Activated CD4-positive, alpha-beta T cell treated with anti-CD3 and anti-CD28 coated beads for 48 hours (primary cell): ENCODE results near the gene WDFY2.
A peak's percentile ranks its signal among the peaks of the same experiment; 100 is the strongest.

ENCODE experiments used
- DNase-seq: peaks from one replicate; pipeline ENCODE4 v3.0.0-alpha.2; 2020

Gene WDFY2

DNA sequence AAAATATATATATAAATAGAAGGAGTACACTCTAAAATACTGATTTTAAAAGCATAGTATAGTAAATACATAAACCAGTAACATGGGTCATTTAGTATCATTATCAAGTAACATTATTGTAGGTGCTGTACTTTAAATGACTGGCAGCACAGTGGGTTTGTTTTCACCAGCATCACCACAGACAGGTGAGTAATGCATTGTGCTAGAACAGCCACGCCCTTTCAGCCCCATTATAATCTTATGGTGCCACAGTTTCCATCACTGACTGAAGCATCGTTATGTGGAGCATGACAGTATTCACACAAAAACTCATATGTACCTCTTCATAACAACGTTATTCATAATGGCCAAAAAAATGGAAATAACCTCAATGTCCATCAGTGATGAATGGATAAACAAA is 131.4 kb downstream of the WDFY2 start:
- DNase-seq = peak; percentile 14

DNA sequence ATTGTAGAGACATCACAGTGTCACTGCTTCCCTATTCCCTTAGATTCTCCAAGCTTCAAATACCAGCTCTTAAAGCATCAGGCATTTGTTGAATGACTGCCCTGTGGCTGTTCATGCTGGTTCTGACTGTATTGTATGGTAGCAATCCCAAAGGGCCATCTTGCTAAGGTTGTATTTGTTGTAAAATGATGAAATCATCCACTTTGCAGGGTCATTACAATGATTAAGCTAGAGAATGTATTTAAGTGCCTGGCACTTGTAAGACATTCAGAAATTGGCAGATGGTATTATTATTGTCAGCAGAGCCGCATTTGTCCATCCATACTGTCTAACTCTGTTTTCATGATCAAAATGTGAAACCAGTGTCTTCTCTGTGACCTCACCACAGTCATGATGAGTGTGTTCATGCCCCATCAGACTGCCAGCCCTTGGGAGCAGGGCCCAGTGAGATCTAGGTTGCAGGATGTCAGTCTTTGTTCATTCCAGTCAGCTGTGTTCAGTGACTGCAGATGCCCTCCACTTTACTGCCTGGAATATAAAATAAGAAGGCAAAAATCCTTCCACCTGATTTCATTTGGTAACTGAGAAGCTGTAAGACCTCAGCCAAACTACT is 133.6 kb downstream of the WDFY2 start:
- no peak for DNase-seq

DNA sequence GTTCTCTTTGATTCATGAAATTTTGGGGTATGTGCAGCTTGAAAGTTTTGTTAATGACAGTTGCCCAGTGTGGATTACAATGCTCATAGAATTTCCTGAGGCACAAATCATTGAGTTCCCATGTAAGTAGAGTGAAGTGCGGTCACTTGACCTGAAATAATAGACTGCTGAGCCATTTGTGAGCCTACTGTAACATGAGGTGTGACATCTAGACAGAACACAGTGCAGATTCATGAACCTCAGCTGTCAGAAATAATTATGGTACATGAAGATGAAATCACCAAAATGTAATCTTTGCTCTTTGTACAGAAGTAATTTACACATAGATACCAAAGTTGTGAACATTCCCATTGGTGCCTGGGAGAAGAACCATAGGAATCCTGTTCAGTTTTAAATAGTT is 135.1 kb downstream of the WDFY2 start:
- no peak for DNase-seq

DNA sequence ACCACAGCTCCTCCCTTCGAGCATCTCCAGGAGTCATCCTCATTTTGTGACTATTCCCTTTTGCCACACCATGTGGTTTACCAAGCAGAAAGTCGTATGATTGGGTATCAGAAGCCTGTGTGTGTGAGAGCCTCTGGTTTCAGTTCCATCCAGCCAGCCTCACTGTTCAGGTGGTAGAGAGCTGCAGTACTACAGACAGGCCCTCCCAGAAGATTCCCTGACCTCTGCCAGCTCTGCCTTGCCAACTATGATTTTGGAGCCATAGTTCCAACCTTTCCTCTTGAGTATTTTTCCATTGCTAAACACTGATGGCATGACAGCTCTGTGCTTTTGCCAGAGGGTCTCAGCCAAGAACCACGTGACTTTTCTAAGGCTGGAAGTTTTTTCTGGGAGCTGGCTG is 137.2 kb downstream of the WDFY2 start:
- no peak for DNase-seq

DNA sequence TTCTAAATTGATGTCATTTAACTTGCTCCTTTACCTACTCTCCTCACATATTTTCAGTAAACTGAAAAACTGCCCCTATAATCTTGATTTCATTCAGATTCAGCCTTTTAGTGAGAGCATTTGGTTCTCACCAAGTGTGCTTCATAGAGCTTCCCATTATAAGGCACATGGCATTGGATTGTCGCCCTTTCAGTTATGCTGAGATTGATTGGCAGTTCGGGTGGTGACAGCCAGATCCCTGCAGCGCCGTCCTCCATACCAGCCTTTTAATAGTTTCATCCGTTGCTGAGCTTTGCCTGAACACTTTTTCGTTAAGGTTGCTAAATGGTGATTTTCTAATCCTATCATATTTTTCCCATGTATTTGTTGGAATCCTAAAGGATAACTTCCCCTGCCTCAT is 139.3 kb downstream of the WDFY2 start:
- DNase-seq = no peak

DNA sequence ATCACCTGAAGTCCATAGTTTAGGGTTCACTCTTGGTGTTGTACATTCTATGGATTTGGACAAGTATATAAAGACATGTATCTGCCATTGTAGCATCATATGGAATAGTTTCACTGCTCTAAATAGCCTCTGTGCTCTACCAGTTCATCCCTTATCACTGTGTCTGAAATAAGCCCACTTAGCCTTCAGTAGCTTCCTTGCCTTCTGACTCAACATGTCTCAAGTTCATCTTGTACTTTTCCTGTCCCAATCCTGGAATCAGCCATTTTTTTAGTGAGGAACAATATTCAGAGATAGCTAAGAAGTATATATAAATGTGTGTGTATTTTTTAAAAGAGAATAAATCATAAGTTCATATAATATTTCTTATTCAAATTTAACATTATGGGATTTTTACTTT is 140.5 kb downstream of the WDFY2 start:
- DNase-seq = no peak

DNA sequence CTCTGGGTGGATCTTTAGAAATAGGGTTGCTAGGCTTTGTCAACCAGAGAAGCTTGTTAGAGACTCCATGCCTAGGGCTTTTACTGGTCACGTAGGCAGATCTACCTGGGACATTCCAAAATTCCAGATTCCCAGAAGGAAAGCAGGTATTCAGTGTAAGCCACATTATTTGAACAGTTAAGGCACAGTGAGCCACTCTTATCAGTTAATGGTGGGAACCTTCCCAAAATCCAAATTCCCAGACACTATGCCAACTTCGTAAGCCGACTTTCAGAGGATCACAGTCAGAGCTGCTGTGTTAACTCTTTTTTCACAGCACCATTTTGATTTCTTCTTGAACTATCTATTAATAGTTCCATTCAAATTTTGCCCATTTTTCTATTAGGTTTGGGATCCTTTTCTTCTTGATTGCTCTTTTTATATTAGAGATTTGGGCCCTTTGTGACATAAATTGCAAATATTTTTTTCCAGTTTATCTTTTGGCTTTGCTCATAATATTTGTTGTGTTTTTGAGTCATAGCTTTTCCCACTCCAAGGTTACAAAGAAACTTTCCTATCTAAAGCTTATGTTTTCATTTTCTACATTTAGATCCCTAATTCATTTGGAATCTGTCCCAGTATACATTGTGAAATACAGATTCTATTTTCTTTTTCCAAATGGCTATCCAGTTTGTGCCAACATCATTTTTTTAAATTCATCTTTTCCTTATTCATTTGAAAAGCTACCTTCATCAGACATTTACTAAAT is 142.4 kb downstream of the WDFY2 start:
- DNase-seq = no peak

DNA sequence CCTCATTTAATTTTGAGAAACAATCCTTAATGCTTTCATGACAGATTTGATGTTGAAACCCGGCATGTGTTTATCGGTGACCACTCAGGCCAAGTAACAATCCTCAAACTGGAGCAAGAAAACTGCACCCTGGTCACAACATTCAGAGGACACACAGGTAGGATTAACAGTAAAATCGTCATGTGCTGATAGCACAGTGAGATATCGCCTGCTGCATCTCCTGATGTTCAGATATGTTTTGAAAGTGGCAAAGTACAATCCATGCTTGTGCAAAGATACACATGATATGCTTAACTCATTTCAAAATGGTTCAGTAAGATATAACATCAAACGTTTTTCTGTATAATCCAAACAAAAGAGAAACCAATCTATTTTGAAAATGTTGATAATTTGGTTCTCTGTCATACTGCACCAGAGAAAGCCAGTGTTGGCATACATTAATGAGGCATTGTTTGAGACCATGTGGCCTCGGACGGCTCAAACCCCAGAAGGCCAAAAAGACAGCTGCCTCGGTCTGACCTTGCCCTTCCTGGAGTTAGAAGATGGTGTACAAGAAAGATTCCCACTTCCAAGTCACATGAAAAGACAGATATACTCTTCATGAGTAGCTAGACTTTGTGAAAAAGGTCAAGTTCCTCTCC is 143.5 kb downstream of the WDFY2 start:
- DNase-seq = no peak

DNA sequence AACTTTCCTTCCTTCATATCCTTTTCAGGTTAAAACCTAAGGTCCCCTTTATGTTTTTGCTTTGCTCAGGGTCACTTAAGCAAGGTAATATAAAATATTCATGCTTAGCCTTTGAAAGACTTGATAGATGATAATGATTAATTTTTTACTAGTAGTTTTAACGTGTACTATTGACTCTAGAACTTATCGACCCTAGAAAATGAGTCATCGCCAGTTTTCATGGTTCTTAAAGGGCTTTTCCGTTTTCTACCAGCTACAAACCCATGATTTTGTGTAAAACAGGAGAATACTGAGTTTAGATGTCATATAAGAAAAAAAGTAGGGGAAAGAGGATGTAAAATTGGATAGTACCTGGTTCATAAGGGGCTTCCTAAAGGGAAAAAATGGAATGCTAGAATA is 144.0 kb downstream of the WDFY2 start:
- no peak for DNase-seq

DNA sequence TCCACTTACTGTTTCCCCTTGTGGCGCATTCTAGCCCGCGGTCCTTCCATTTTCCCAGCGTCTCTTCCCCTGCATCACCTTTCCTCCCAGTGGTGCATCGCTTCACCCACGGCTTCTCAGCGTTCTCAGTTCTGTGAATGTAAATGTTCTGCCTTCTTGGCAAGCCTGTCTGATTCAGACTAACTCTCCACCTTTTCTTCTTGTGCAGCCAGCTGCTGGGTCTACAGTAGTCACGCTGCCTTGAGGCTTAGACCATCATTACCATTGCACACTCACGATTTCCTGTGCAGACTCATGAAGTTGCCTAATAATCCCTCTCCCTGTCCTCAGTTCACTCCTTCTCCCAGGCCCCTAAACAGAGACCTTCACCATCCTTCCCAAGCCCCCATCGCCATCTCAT is 144.7 kb downstream of the WDFY2 start:
- DNase-seq = no peak

DNA sequence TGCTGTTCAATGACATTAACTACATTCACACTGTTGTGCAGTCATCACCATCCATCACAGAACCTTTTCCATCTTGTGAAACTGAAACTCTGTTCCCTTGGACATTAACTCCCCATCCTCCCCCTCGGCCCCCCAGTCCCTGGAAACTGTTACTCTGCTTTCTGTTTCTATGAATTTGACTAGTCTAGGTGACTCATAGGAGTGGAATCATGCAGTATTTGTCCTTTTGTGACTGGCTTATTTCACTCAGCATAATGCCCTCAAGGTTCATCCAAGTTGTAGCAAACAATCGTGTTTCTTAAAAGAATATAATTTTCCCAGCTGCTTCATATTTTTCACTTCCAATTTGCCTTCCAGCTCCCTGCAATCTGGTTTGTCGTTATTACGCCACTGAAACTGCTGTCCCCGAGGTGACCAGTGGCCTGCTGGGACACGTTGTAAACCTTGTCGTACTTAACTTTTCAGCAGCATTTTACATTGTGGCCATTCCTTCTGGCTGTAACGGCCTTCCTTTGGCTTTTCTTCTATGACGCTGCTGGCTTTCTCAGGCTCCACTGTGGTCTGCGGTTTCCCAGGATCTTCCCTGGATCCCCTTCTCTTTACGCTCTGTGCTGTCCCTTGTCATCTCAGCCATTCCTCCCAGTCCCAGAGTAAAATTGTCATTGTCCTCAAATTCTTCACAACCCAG is 145.7 kb downstream of the WDFY2 start:
- DNase-seq = peak; percentile 73

DNA sequence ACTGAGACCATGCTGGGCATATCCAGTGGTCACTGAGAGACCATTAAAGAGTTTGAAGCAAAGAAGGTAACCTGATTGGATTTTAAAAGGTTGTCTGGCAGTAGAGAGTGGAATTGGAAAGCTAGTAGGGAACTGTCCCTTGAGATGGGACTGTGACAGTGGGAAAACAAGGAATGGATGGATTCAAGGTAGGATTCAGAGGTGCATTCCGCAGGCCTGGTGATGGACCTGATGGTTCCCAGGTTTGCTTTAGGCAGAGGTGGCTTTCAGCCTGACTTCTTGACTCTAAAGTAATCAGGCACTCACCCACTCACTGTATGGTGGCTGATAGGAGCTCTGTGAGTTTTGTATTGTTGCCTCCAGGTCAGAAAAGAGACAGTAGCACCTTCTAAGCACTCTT is 146.7 kb downstream of the WDFY2 start:
- DNase-seq = no peak

DNA sequence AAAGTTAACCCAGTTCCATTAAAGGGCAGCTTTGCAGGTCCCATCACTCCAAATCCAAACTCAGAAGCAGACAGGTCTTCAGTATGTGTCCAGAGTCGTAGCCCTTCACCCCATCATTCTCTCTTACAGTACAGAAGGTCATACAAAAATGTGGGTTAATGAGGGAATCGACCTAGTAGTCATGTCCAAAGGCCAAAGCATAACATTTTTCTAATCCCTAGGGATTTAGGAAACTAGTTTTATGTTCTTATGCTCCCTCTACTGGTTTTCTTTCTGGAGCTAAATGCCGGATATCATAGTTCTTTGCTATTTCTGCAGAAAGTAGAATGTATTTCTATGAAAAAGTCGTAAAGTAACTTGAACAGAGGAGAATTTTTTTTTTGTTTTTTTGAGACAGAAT is 147.5 kb downstream of the WDFY2 start:
- DNase-seq = no peak

DNA sequence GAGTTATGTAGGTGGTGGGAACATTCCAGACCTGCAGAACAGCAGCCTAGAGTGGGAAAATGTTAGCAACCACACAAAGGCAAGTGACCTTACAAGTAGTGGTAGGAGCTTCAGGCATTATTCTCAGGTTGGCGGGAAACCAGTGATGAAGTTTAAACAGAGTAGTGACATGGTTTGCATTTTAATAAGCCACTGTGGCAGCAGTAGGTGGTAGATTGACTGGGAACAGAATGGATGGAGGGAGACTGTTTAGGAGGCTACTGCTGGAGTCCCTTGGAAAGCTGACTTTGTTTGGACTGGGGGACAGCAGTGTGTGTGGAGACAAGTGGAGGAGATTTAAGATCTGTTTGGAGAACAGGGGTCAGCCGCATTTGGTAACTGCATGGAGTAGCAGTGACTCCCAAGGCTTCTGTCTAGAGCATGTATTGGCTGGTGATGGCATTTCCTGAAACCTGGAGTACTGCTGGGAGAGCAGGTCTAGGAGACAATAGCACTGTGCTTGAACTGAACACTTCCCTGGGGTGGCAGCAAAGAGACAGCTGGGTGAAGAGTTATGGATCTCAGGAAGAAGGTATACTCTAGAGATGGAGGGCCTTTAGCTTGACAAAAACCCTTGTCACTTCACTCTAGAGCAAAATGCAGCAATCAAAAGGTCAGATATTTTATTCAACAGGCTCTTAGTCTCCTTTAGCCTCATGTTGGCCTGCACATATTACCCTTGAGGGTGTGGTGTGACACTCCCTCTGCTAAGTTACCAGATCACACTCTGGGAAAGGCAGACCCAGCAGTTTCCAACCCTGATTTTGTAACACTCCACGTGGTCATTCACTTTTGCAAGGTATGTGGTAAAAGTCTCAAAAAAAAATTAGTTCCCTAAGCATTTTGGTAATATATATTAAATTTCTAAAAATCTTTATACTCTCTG is 149.4 kb downstream of the WDFY2 start:
- DNase-seq = no peak

DNA sequence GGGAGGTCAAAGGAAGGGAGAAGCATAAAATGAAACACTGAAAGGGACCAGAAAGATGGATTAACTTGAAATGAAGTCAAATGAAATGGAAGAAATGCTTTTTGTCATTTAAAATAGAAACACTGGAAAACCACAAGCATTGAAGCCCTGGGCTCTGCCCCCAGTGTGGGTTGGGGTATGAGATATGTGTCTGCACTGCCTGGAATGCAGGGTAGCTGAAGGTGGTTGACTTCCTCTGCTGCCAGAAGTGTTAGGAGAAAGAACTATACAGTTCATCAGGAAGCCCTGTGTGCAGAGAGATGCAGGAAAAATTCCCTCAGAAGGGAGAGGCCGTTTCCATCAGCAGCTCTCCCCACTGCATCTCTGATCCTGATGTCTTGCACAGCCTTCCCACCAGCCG is 150.5 kb downstream of the WDFY2 start:
- no peak for DNase-seq

DNA sequence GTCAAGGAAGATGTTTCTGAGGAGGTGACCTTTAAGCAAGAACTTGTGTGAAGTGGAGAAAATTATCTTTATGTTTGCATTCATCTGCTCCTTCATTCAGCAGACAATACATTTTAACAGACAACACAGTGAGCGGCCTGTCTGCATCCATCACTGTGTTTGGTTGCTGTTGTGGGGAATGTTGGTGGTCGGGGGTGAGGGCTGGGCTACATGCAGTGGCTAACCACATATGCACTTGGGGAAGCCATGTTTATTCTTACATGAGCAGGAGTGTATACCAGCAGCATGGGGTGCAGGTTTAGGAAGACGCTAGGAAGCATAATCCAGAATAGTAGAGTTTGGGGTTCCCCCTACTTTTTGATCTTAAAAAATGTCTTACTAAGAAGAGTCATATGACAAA is 153.3 kb downstream of the WDFY2 start:
- DNase-seq = peak; percentile 16

DNA sequence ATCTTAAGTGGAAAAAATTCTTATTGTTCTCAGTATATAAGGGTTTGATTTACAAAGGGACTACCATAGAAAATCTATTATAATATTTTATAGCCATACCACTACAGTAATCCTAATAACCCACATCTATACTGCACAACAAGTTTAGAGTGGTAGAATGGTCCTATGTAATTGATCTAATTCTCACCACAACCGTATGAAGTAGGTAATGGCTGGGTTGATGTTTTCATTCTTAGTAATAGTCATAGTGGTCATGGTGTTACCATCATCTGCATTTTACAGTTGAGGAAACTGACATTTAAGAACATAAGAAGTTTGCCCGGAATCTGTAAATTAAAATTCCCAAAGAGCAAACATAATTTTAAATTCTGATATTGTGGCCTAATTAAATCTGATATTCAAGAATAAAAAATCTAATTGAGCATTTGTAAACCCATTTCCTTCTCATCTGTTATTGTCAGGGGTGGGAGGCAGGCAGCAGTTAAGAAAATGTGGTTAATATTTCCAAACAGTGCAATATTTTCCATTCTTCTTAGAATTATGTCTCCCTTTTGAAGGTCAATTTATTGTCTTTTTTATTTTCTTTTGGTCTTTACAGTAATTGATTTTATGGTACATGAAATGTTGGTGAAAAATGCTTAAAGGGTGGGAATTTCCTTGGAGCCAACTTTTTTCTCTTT is 154.1 kb downstream of the WDFY2 start:
- no peak for DNase-seq

DNA sequence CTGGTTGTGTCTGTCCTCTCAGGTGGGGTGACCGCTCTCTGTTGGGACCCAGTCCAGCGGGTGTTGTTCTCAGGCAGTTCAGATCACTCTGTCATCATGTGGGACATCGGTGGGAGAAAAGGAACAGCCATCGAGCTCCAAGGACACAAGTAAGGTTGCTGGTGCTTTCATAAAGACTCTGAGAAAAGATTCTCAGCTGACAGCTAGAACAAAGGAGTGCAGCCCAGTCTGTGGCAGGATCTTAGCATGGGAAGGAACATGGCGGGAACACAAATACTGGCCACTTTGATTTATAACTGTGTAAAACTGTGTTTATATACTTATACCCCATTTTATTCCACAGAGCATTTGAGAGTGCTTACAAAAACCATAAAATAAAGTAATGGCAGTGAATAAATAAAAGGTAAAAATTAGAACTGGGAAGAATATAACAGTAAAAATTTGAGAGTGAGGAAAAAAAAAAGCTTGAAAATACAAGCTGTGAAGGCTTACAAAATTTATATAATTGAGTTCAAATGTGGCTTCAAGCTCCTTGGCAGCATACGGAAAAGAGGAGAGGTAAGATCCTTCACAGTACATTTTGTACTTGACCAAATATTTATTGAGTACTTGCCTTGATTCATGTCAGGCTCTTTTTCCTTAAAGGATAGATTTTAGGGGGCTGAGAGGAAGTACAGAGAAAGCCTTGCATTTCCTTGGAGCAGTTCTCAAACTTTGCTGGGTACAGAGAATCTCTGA is 154.9 kb downstream of the WDFY2 start:
- no peak for DNase-seq

DNA sequence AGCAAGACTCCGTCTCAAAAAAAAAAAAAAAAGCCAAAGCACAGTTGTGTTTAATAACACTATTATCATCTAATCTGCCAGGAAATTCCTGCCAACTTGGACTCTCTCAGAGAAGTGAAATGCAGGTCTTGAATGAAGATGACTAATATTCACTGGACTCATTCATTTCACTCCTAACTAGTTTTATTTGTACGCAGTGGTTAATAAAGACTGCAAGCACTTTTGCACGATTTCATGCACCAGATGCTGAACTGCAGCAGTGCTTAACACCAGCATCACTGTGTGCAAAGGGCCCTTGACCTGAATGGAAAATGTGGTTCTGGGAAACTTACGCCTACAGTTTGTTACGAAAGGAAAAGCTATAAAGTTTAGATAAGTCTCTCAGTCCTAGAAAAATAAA is 156.4 kb downstream of the WDFY2 start:
- no peak for DNase-seq

DNA sequence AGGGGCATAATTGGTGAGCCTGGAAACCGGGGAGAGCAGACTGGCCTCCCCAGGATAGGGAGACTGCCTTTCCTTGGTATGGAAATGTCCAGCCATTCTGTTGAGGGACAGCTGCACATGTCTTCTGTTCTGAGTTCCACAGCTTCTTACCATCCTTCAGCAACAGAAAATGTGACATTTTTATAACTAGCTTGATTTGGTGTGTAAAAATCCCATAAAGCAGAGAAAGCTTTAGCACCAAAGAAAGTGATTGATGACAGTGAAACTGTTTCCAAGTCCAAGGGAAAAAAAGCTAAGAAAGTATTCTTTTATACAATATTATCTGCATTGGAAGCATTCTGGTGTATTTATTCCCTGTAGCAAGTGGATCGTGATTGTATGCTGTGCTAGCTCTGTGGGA is 157.8 kb downstream of the WDFY2 start:
- no peak for DNase-seq

DNA sequence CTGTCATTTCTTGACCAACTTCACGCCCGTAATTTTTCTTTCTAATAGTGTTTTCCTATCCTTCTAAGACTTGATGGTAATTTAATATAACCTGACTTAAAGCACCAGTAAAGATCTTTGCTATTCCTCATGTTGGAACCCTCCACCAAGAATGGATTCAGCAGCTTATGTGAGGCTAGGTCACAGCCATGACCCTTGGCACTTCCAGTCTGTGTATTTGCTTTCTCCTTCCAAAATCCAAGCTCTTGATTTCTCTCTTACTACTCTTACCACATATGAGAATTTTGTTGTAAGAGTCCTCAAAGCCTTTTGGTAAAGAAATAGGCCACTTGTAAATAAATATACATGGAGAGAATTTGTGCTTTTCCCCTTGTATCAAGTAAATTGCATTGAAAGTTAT is 158.3 kb downstream of the WDFY2 start:
- DNase-seq = no peak
